Activated T-helper 1 cell treated with anti-CD3 and anti-CD28 coated beads, Interleukin-12 subunit alpha, Interleukin-12 subunit beta, Interleukin-2, Interleukin-4 antibody, amounts not matched to agents 30 ng/mL and 10 ng/mL and 1 ng/mL, durations not matched to agents 14 hours and 24 hours and 36 hours (primary cell): Measurements from ENCODE around the gene TNFSF8. TPM values are rescaled to one million over a fixed set of nuclear protein-coding genes. Genes with fewer than 3 reads are reported as not detected.

Source experiments
- DNase-seq: peaks from one replicate; pipeline ENCODE4 v3.0.0; 2021; ENCODE audit warnings: low spot score
- H3K27ac Mint-ChIP-seq: one replicate; pipeline ENCODE4 v1.8.0; 2021; ENCODE audit warnings: mild to moderate bottlenecking, mixed read lengths
- H3K27me3 Mint-ChIP-seq: one replicate; pipeline ENCODE4 v1.8.0; 2022; ENCODE audit warnings: mild to moderate bottlenecking, moderate library complexity, mixed read lengths; ENCODE audit not compliant: insufficient read depth
- H3K36me3 Mint-ChIP-seq: one replicate; pipeline ENCODE4 v1.8.0; 2021; ENCODE audit warnings: low read depth, mixed read lengths
- H3K4me1 Mint-ChIP-seq: one replicate; pipeline ENCODE4 v1.8.0; 2021; ENCODE audit warnings: low read depth, mixed read lengths
- H3K4me3 Mint-ChIP-seq: one replicate; pipeline ENCODE4 v1.8.0; 2021; ENCODE audit warnings: mild to moderate bottlenecking, moderate library complexity, mixed read lengths
- H3K9me3 Mint-ChIP-seq: one replicate; pipeline ENCODE4 v1.8.0; 2021; ENCODE audit warnings: mixed read lengths
- intact Hi-C: fragments of 100-400 bp; cut with micrococcal nuclease; formaldehyde crosslinking; loops from one replicate; pipeline ENCODE4 v1.15.1; 2024
- total RNA-seq: library from RNA; stranded (reverse); gene quantifications from 2 replicates; pipeline ENCODE4 v1.2.3, GENCODE V29; 2022

The TNFSF8 gene
- total RNA-seq, 1 donor from 2014 or later: 200 TPM

GRCh38 chr9:114878879-114879564 lies 51.4 kb downstream of the TNFSF8 start:
- no peaks in the 10 kb centered on the region for H3K4me1 Mint-ChIP-seq
- no peak overlapping the region for H3K4me3 Mint-ChIP-seq
- no peak overlapping the region for H3K27ac Mint-ChIP-seq
- intact Hi-C loops: no loop called here
- peaks cover 18% of the 10 kb centered on the region for H3K36me3 Mint-ChIP-seq
- no peaks in the 10 kb centered on the region for H3K27me3 Mint-ChIP-seq
- no peak for DNase-seq
- H3K9me3 Mint-ChIP-seq: peaks cover 46% of the 10 kb centered on the region

DNA sequence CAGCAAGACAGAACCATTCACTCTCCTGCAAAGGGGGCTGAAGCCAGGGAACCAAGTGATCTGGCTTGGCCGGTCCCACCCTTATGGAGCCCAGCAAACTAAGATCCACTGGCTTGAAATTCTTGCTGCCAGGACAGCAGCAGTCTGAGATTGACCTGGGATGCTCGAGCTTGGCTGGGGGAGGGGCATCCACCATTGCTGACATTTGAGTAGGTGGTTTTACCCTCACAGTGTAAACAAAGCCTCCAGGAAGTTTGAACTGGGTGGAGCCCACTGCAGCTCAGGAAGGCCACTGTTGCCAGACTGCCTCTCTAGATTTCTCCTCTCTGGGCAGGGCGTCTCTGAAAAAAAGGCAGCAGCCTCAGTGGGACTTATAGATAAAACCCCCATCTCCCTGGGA lies 60.5 kb downstream of the TNFSF8 start:
- H3K36me3 Mint-ChIP-seq: peaks cover 27% of the 10 kb centered on the region
- H3K4me3 Mint-ChIP-seq: no peak overlapping the region
- peak; percentile 19 for DNase-seq
- H3K27me3 Mint-ChIP-seq: no peaks in the 10 kb centered on the region
- peaks cover 50% of the 10 kb centered on the region for H3K9me3 Mint-ChIP-seq
- peaks cover 28% of the 10 kb centered on the region for H3K4me1 Mint-ChIP-seq
- peak overlapping the region; percentile 48 for H3K27ac Mint-ChIP-seq
- intact Hi-C loops: no loop called here

DNA sequence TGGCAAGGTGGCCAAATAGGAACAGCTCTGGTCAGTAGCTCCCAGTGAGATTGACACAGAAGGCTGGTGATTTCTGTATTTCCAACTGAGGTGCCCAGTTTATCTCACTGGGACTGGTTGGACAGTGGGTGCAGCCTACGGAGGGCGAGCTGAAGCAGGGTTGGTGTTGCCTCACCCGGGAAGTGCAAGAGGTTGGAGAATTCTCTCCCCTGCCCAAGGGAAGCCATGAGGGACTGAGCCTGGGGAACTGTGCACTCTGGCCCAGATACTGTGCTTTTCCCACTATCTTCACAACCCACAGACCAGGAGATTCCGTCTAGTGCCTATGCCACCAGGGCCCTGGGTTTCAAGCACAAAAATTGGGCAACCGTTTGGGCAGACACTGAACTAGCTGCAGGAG lies 61.0 kb downstream of the TNFSF8 start:
- Mint-ChIP-seq H3K9me3 (peaks cover 49% of the 10 kb centered on the region), H3K4me1 (peaks cover 28% of the 10 kb centered on the region), H3K27me3 (no peaks in the 10 kb centered on the region), H3K27ac (no peak overlapping the region), H3K4me3 (peak overlapping the region; percentile 15), H3K36me3 (peaks cover 28% of the 10 kb centered on the region)
- DNase-seq: no peak
- intact Hi-C loops: no loop called here

DNA sequence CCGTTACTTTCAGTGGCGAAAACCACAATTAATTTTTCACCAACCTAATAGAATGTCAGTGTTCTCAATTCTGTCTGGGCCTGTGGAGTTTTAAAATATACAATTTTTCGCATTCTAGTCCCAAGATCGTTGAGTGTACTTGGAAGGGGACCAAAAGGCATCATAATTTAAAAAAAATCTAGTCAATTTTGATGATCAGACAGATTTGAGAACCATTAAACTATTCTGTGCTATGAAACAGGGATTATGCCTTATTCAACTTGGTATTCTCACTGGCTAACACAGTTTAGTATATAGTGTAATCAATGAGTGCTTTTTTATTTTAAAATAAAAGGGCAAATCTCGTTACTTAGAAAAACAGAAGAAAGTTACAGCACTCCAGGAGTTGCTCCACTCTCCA lies 63.1 kb downstream of the TNFSF8 start:
- intact Hi-C loops: no loop called here
- H3K9me3 Mint-ChIP-seq: peaks cover 31% of the 10 kb centered on the region
- no peak overlapping the region for H3K4me3 Mint-ChIP-seq
- DNase-seq: no peak
- peaks cover 20% of the 10 kb centered on the region for H3K36me3 Mint-ChIP-seq
- H3K27me3 Mint-ChIP-seq: no peaks in the 10 kb centered on the region
- H3K4me1 Mint-ChIP-seq: peaks cover 20% of the 10 kb centered on the region
- H3K27ac Mint-ChIP-seq: no peak overlapping the region

GRCh38 chr9:114864471-114864870 lies 65.9 kb downstream of the TNFSF8 start:
- Mint-ChIP-seq H3K4me3 (no peak overlapping the region), H3K27me3 (no peaks in the 10 kb centered on the region), H3K36me3 (peaks cover 10% of the 10 kb centered on the region), H3K9me3 (peaks cover 14% of the 10 kb centered on the region), H3K27ac (no peak overlapping the region), H3K4me1 (peaks cover 22% of the 10 kb centered on the region)
- intact Hi-C loops: no loop called here
- DNase-seq: no peak

- Mint-ChIP-seq H3K27ac (no peak overlapping the region), H3K36me3 (peaks cover 12% of the 10 kb centered on the region), H3K4me3 (no peak overlapping the region), H3K27me3 (peaks cover 9% of the 10 kb centered on the region), H3K4me1 (peaks cover 16% of the 10 kb centered on the region), H3K9me3 (peaks cover 12% of the 10 kb centered on the region)
- DNase-seq: no peak
- intact Hi-C loops: no loop called here
Observed at GRCh38 chr9:114861922-114862605, 68.3 kb downstream of the TNFSF8 start.

DNA sequence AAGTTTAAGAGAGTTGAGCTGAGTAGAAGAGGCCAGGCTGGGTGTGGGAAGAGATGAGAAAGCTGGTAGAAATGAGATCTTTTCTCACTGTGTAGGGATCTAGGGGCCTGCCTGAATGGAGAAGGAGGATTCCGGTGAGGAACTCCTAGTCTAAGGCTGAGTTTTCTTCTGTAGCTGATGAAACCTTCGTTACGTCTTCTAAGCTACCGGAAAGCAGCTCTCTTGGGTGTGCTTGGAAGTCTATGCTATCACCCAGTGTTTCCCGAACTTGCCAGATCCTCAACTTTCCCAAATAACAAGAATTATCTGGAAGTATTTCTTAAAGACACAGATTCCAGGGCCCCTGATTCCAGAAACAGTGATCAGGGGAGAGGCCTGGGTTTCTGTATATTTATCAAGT lies 69.1 kb downstream of the TNFSF8 start:
- Mint-ChIP-seq H3K27me3 (peaks cover 9% of the 10 kb centered on the region), H3K4me3 (no peak overlapping the region), H3K4me1 (peaks cover 22% of the 10 kb centered on the region), H3K27ac (no peak overlapping the region), H3K36me3 (peaks cover 15% of the 10 kb centered on the region), H3K9me3 (peaks cover 16% of the 10 kb centered on the region)
- intact Hi-C loops: no loop called here
- no peak for DNase-seq

- peaks cover 22% of the 10 kb centered on the region for H3K4me1 Mint-ChIP-seq
- DNase-seq: no peak
- H3K4me3 Mint-ChIP-seq: no peak overlapping the region
- H3K9me3 Mint-ChIP-seq: peaks cover 19% of the 10 kb centered on the region
- H3K36me3 Mint-ChIP-seq: peaks cover 17% of the 10 kb centered on the region
- no peak overlapping the region for H3K27ac Mint-ChIP-seq
- intact Hi-C loops: loop anchor here (1.0 kb wide), 4 partner anchors 34 to 183 kb away; partner anchors contain the start of gene TNFSF15
- H3K27me3 Mint-ChIP-seq: peaks cover 9% of the 10 kb centered on the region
Observed at GRCh38 chr9:114860187-114860586, 70.2 kb downstream of the TNFSF8 start.

- intact Hi-C loops: no loop called here
- Mint-ChIP-seq H3K9me3 (peaks cover 18% of the 10 kb centered on the region), H3K27ac (no peak overlapping the region), H3K27me3 (peaks cover 13% of the 10 kb centered on the region), H3K4me3 (no peak overlapping the region), H3K36me3 (peaks cover 15% of the 10 kb centered on the region), H3K4me1 (peaks cover 22% of the 10 kb centered on the region)
- DNase-seq: no peak
Observed at GRCh38 chr9:114856942-114857315, 73.5 kb downstream of the TNFSF8 start.

DNA sequence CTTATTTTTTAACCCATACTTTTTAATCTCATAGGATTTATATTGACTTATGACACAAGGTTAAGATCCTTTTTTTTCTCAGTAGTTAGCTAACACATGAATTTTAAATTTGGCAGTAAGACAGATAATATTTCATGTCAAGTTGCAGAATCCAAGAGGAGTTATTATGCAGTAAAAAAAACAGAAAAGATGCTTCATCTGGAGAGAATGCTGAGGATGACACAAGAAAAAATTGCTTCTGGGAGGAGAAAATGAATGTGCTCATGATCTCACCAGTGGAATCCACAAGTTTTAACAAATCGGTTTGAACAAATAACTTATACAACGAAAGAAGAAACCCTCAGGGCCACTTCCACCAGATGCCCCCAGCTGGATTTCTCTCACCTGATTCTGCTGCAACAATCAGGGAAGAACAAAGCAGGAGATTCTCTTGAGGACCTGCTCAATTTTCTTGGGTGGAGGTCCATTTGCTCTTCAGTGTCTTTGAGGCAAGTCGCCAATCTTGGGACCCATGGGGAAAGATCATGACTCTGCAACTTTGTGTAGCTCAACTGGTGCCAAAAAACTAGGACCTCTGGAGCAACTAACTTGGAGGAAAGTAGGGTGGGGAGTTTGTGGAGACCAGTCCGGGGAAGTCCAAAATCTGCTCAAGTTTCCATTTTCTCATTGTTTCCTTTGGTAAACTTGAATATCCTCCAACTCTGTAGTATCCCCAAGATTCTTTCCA lies 74.0 kb downstream of the TNFSF8 start:
- Mint-ChIP-seq H3K27ac (no peak overlapping the region), H3K27me3 (peaks cover 13% of the 10 kb centered on the region), H3K4me3 (no peak overlapping the region), H3K4me1 (peaks cover 24% of the 10 kb centered on the region), H3K36me3 (peaks cover 16% of the 10 kb centered on the region), H3K9me3 (peaks cover 19% of the 10 kb centered on the region)
- intact Hi-C loops: no loop called here
- no peak for DNase-seq

DNA sequence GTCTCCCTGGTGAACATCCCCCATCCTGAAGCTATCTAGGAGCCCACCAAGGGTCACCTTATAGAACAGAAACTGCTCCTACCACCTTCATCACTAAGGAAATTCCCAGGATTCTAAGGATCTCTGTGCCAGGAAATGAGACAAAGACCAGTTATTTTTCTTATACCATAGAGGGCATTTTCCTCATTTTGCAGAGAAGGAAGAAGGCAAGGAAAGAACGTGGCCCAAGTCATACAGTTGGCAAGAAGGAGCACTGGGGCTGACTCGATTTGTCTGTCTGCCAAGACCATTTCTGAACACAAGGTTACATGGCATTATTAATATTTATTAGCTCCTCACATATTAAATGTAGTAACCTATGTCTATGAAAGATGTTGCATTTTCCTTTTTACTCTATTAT lies 74.9 kb downstream of the TNFSF8 start:
- Mint-ChIP-seq H3K4me1 (peaks cover 24% of the 10 kb centered on the region), H3K27ac (no peak overlapping the region), H3K36me3 (peaks cover 18% of the 10 kb centered on the region), H3K9me3 (peaks cover 24% of the 10 kb centered on the region), H3K27me3 (peaks cover 13% of the 10 kb centered on the region), H3K4me3 (no peak overlapping the region)
- intact Hi-C loops: no loop called here
- DNase-seq: no peak

- Mint-ChIP-seq H3K4me1 (peaks cover 18% of the 10 kb centered on the region), H3K4me3 (no peak overlapping the region), H3K36me3 (peaks cover 18% of the 10 kb centered on the region), H3K27me3 (peaks cover 13% of the 10 kb centered on the region), H3K27ac (no peak overlapping the region), H3K9me3 (peaks cover 24% of the 10 kb centered on the region)
- no peak for DNase-seq
- intact Hi-C loops: no loop called here
Observed at GRCh38 chr9:114854736-114855355, 75.5 kb downstream of the TNFSF8 start.
